Activated CD4-positive, alpha-beta T cell treated with anti-CD3 and anti-CD28 coated beads, Interleukin-2, Interleukin-6, amounts not matched to agents 100 ng/mL and 50 ng/mL, durations not matched to agents 16 hours and 8 hours (primary cell): ENCODE results near the gene PLEKHA4.
"Not testable (repeated sequence)": the region's sequence is repeated elsewhere in the genome, so short reads cannot be mapped to it uniquely, and the experiment has no call there.

ENCODE experiments used
- DNase-seq: peaks from one replicate; pipeline ENCODE4 v3.0.0-alpha.2; 2020

Gene PLEKHA4

GRCh38 chr19:48868114-48868886 is at the start of gene PLEKHA4:
Gene PLEKHA4, minus strand, starts transcription at chr19:48868617. Its CDS starts 997 bp downstream, at chr19:48867620.
- no peak for DNase-seq

GRCh38 chr19:48918071-48918470 is 49.7 kb upstream of the PLEKHA4 start:
- no peak for DNase-seq

- DNase-seq: no peak
Measured at GRCh38 chr19:48915757-48916156, 47.3 kb upstream of the PLEKHA4 start.

- no peak for DNase-seq
Measured at GRCh38 chr19:48914181-48914580, 45.8 kb upstream of the PLEKHA4 start.

- DNase-seq: peak; percentile 49
Measured at GRCh38 chr19:48913114-48913889, 44.9 kb upstream of the PLEKHA4 start.

GRCh38 chr19:48910803-48911202 is 42.4 kb upstream of the PLEKHA4 start:
- no peak for DNase-seq

- DNase-seq: not testable (repeated sequence)
Measured at GRCh38 chr19:48909424-48910077, 41.1 kb upstream of the PLEKHA4 start.

GRCh38 chr19:48907671-48908070 is 39.3 kb upstream of the PLEKHA4 start:
- DNase-seq: no peak

- no peak for DNase-seq
Measured at GRCh38 chr19:48906324-48906723, 37.9 kb upstream of the PLEKHA4 start.

- no peak for DNase-seq
Measured at GRCh38 chr19:48905664-48906063, 37.2 kb upstream of the PLEKHA4 start.

GRCh38 chr19:48903788-48904187 is 35.4 kb upstream of the PLEKHA4 start:
- not testable (repeated sequence) for DNase-seq

GRCh38 chr19:48902291-48902690 is 33.9 kb upstream of the PLEKHA4 start:
- not testable (repeated sequence) for DNase-seq

GRCh38 chr19:48900477-48901406 is 32.3 kb upstream of the PLEKHA4 start:
- peak; percentile 59 for DNase-seq

- peak; percentile 100 for DNase-seq
Measured at GRCh38 chr19:48899781-48900476, 31.5 kb upstream of the PLEKHA4 start, which contains the start of gene NUCB1. Gene NUCB1, plus strand, starts transcription at chr19:48900312. Its CDS starts 485 bp downstream, at chr19:48900797.

GRCh38 chr19:48899386-48899749 is 31.0 kb upstream of the PLEKHA4 start:
- DNase-seq: not testable (repeated sequence)

GRCh38 chr19:48897181-48897580 is 28.8 kb upstream of the PLEKHA4 start:
- no peak for DNase-seq

GRCh38 chr19:48896191-48896720 is 27.8 kb upstream of the PLEKHA4 start:
- peak; percentile 76 for DNase-seq

GRCh38 chr19:48895226-48895625 is 26.8 kb upstream of the PLEKHA4 start:
- DNase-seq: no peak

GRCh38 chr19:48890551-48890950 is 22.1 kb upstream of the PLEKHA4 start:
- no peak for DNase-seq

- not testable (repeated sequence) for DNase-seq
Measured at GRCh38 chr19:48889496-48889895, 21.1 kb upstream of the PLEKHA4 start.

GRCh38 chr19:48887861-48888612 is 19.6 kb upstream of the PLEKHA4 start:
- no peak for DNase-seq
